GM12878 (cell line): ENCODE measurements around the gene PRR3. TPM values are rescaled to one million over a fixed set of nuclear protein-coding genes. Genes with fewer than 3 reads are reported as not detected.

ENCODE experiments used
- ASH2L ChIP-seq: fragments of 300-600, 200-600 bp; sonication (generic); IDR thresholded peaks from 2 replicates; pipeline ENCODE4 v1.6.1; 2017; ENCODE audit warnings: low read depth, mild to moderate bottlenecking, borderline replicate concordance
- BCL3 ChIP-seq: IDR thresholded peaks from 2 replicates; pipeline ENCODE4 v1.6.1; 2011; ENCODE audit warnings: borderline replicate concordance, low read depth, mild to moderate bottlenecking, moderate library complexity, low read length; ENCODE audit not compliant: insufficient read depth, poor library complexity, severe bottlenecking
- CBX3 ChIP-seq: fragments of 200-600 bp; sonication (generic); IDR thresholded peaks from 2 replicates; pipeline ENCODE4 v1.6.1; 2016; ENCODE audit warnings: low read depth, borderline replicate concordance
- CEBPZ ChIP-seq: fragments of 150-350 bp; IDR thresholded peaks from 2 replicates; pipeline ENCODE4 v1.6.1; 2016; ENCODE audit warnings: low read depth, low read length
- CHD1 ChIP-seq: IDR thresholded peaks from 2 replicates; pipeline ENCODE4 v1.6.1; 2012; ENCODE audit warnings: low read depth, low read length, improper control_type of control experiment
- CHD4 ChIP-seq: fragments of 200-600 bp; sonication (generic); IDR thresholded peaks from 2 replicates; pipeline ENCODE4 v1.6.1; 2016; ENCODE audit warnings: mild to moderate bottlenecking
- CREM ChIP-seq: IDR thresholded peaks from 2 replicates; pipeline ENCODE4 v1.6.1; 2014; ENCODE audit warnings: antibody characterized with exemption, low read depth
- ELK1 ChIP-seq: IDR thresholded peaks from 2 replicates; pipeline ENCODE4 v1.6.1; 2012; ENCODE audit warnings: low read depth, low read length, improper control_type of control experiment
- KLF5 ChIP-seq: fragments of 450-650 bp; IDR thresholded peaks from 2 replicates; pipeline ENCODE4 v1.6.1; 2014; ENCODE audit warnings: mild to moderate bottlenecking; ENCODE audit not compliant: partially characterized antibody
- MEF2A ChIP-seq: IDR thresholded peaks from 2 replicates; pipeline ENCODE4 v1.6.1; 2011; ENCODE audit warnings: low read depth, mild to moderate bottlenecking, low read length, moderate library complexity; ENCODE audit not compliant: insufficient read depth
- NR2C2 ChIP-seq: IDR thresholded peaks from 2 replicates; pipeline ENCODE4 v1.6.1; 2011; ENCODE audit warnings: borderline replicate concordance, low read depth; ENCODE audit not compliant: control insufficient read depth, insufficient read length
- NR2F1 ChIP-seq: fragments of 450-650 bp; conservative IDR thresholded peaks from 2 replicates; pipeline ENCODE4 v1.6.1; 2017; ENCODE audit warnings: mild to moderate bottlenecking
- POLR2AphosphoS5 ChIP-seq: IDR thresholded peaks from 2 replicates; pipeline ENCODE4 v1.6.1; 2011; ENCODE audit warnings: mild to moderate bottlenecking, low read length, inconsistent platforms
- RB1 ChIP-seq: fragments of 450-650 bp; formaldehyde crosslinking; IDR thresholded peaks from 2 replicates; pipeline ENCODE4 v1.6.1; 2017; ENCODE audit warnings: mild to moderate bottlenecking, borderline replicate concordance
- RCOR1 ChIP-seq: conservative IDR thresholded peaks from 2 replicates; pipeline ENCODE4 v1.6.1; 2012; ENCODE audit warnings: low read depth, low read length, improper control_type of control experiment
- RUNX3 ChIP-seq: IDR thresholded peaks from 2 replicates; pipeline ENCODE4 v1.6.1; 2012; ENCODE audit warnings: low read length, inconsistent platforms
- SMAD5 ChIP-seq: IDR thresholded peaks from 2 replicates; pipeline ENCODE4 v1.6.1; 2016; ENCODE audit warnings: antibody characterized with exemption, low read depth
- SMC3 ChIP-seq: IDR thresholded peaks from 2 replicates; pipeline ENCODE4 v1.6.1; 2011; ENCODE audit warnings: low read length, improper control_type of control experiment, borderline replicate concordance
- STAT1 ChIP-seq: fragments of 450-650 bp; conservative IDR thresholded peaks from 2 replicates; pipeline ENCODE4 v1.6.1; 2014; ENCODE audit warnings: antibody characterized with exemption, mild to moderate bottlenecking
- ZBED1 ChIP-seq: IDR thresholded peaks from 2 replicates; pipeline ENCODE4 v1.6.1; 2016; ENCODE audit warnings: borderline replicate concordance
- ZNF622 ChIP-seq: fragments of 450-650 bp; IDR thresholded peaks from 2 replicates; pipeline ENCODE4 v1.6.1; 2017; ENCODE audit warnings: mild to moderate bottlenecking, inconsistent platforms
- polyA plus RNA-seq, 11 experiments: library from polyadenylated mRNA; depleted of rRNA in 4 of 11; unstranded in 6 of 11; stranded (reverse) in 5 of 11; fragments of >200 nt; fragmentation: Nextera tagmentation in 4 of 11; fragmentation: Illumina TruSeq in 1 of 11; extraction: Ambion mirVana in 4 of 11; extraction: Trizol in 1 of 11; gene quantifications; 1 replicate in 1 of 11; 2 replicates in 10 of 11; pipeline versions ENCODE4 v1.2.1 to v1.2.3, GENCODE V29; 2011 to 2016; ENCODE audit warnings: inconsistent platforms in 2 of 11, missing spikeins in 2 of 11, low read depth in 1 of 11
- total RNA-seq, 4 experiments: library from RNA; depleted of rRNA in 3 of 4; stranded (reverse); fragments of >200 nt in 3 of 4; fragmentation: Illumina TruSeq in 1 of 4; extraction: Trizol in 1 of 4; gene quantifications; 2 replicates each; pipeline versions ENCODE4 v1.2.1 to v1.2.3, GENCODE V29; 2013 to 2021
- TF ChIP-seq, protein P1 (sequence below): IDR thresholded peaks from 2 replicates; pipeline ENCODE4 v1.6.1; 2011; ENCODE audit warnings: borderline replicate concordance, low read depth, mild to moderate bottlenecking, moderate library complexity, mixed read lengths, low read length; ENCODE audit not compliant: insufficient read depth; ENCODE audit errors: extremely low read length
- TF ChIP-seq, protein P2 (sequence below): fragments of 150-350 bp; IDR thresholded peaks from 2 replicates; pipeline ENCODE4 v1.6.1; 2014; ENCODE audit warnings: mild to moderate bottlenecking, low read depth, low read length

Gene PRR3
- total and polyA plus RNA-seq, 10 of the 15 experiments (the other 5 are each of a cell fraction or from before 2014, with no cell fraction given) = 14.0 to 38.2 (median 20.5) TPM

- TF ChIP-seq CEBPZ = no peak
- TF ChIP-seq SMC3 = no peak
- TF ChIP-seq MEF2A = no peak
- TF ChIP-seq RB1 = peak; percentile 83; the same call in 1 of the 2 replicates
- no peak for TF ChIP-seq NR2C2
- no peak; the same call in 1 of the 2 replicates for TF ChIP-seq STAT1
- 0 out of 2 replicates have a peak, but pooled peaks have one; percentile 88 for TF ChIP-seq ASH2L
- TF ChIP-seq RCOR1 = no peak
- TF ChIP-seq, protein P1, sequence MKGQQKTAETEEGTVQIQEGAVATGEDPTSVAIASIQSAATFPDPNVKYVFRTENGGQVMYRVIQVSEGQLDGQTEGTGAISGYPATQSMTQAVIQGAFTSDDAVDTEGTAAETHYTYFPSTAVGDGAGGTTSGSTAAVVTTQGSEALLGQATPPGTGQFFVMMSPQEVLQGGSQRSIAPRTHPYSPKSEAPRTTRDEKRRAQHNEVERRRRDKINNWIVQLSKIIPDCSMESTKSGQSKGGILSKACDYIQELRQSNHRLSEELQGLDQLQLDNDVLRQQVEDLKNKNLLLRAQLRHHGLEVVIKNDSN = peak; percentile 58
- peak; percentile 83 for TF ChIP-seq ELK1
- TF ChIP-seq, protein P2, sequence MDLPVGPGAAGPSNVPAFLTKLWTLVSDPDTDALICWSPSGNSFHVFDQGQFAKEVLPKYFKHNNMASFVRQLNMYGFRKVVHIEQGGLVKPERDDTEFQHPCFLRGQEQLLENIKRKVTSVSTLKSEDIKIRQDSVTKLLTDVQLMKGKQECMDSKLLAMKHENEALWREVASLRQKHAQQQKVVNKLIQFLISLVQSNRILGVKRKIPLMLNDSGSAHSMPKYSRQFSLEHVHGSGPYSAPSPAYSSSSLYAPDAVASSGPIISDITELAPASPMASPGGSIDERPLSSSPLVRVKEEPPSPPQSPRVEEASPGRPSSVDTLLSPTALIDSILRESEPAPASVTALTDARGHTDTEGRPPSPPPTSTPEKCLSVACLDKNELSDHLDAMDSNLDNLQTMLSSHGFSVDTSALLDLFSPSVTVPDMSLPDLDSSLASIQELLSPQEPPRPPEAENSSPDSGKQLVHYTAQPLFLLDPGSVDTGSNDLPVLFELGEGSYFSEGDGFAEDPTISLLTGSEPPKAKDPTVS = 0 out of 2 replicates have a peak, but pooled peaks have one; percentile 24
- no peak for TF ChIP-seq CHD1
- peak; percentile 25; the same call in 1 of the 2 replicates for TF ChIP-seq RUNX3
- peak; percentile 63 for TF ChIP-seq KLF5
- TF ChIP-seq ZBED1 = no peak
- no peak for TF ChIP-seq CHD4
- no peak for TF ChIP-seq CBX3
- TF ChIP-seq NR2F1 = peak; percentile 77
- peak; percentile 96 for TF ChIP-seq POLR2AphosphoS5
- peak; percentile 59 for TF ChIP-seq BCL3
- peak; percentile 94 for TF ChIP-seq SMAD5
- TF ChIP-seq CREM = peak; percentile 89; the same call in 1 of the 2 replicates
- TF ChIP-seq ZNF622 = no peak
Observed at GRCh38 chr6:30571075-30571761, 14.1 kb downstream of the PRR3 start, which contains the start of gene ABCF1 (continued).
